ENCODE results near the gene RAB18. TPM values are rescaled to one million over a fixed set of nuclear protein-coding genes. Genes with fewer than 3 reads are reported as not detected.
A peak's percentile ranks its signal among the peaks of the same experiment; 100 is the strongest.

The RAB18 gene
- total RNA-seq, 1 experiment from 2014 or later, result 89.4 TPM

- Histone ChIP-seq H3K23me2 (ENCODE audit: insufficient read length, low read depth, low read length, poor library complexity, severe bottlenecking) (no peaks in the 10 kb centered on the region), H4K8ac (replicated peaks; ENCODE audit: insufficient read length, low read depth, low read length) (no peak overlapping the region), H4K5ac (ENCODE audit: insufficient read length, low read depth, low read length) (no peak overlapping the region), H3K4me2 (ENCODE audit: insufficient read depth, insufficient read length, low read length) (no peak overlapping the region), H3K4ac (ENCODE audit: low read depth, low read length) (no peak overlapping the region), H3K4me1 (ENCODE audit: insufficient read depth, low read length) (no peaks in the 10 kb centered on the region), H3K18ac (ENCODE audit: insufficient read length, low read depth, low read length) (no peak overlapping the region), H3K9me3 (ENCODE audit: control insufficient read depth, low read depth, low read length) (no peaks in the 10 kb centered on the region), H3T11ph (ENCODE audit: low read length) (no peak overlapping the region), H3K56ac (ENCODE audit: insufficient read length, low read depth, low read length) (no peak overlapping the region), H2BK12ac (ENCODE audit: insufficient read length, low read depth, low read length) (no peak overlapping the region), H3K23ac (ENCODE audit: insufficient read length, low read depth, low read length) (no peak overlapping the region), H2AK5ac (ENCODE audit: insufficient read length, low read length) (no peak overlapping the region), H2BK15ac (ENCODE audit: low read depth, low read length) (no peak overlapping the region), H3K27ac (ENCODE audit: insufficient read length, low read depth, low read length) (no peak overlapping the region), H2BK120ac (ENCODE audit: low read depth, low read length, poor library complexity, severe bottlenecking) (no peak overlapping the region), H2AFZ (ENCODE audit: low read length) (no peak overlapping the region), H2BK5ac (ENCODE audit: insufficient read length, low read length) (no peak overlapping the region), H3K79me1 (ENCODE audit: insufficient read depth, low read depth, low read length, poor library complexity, severe bottlenecking) (peaks cover 6% of the 10 kb centered on the region), H3K27me3 (ENCODE audit: insufficient read depth, low read length) (no peaks in the 10 kb centered on the region), H3K9ac (ENCODE audit: extremely low read depth, insufficient read length, low read length) (no peak overlapping the region), H4K20me1 (ENCODE audit: control insufficient read depth, insufficient read depth, insufficient read length) (no peaks in the 10 kb centered on the region), H2BK20ac (ENCODE audit: low read depth, low read length, poor library complexity, severe bottlenecking) (no peak overlapping the region), H3K79me2 (ENCODE audit: insufficient read depth, low read length) (peaks cover 14% of the 10 kb centered on the region; the same call in 1 of the 2 replicates), H4K91ac (ENCODE audit: insufficient read length, low read depth, low read length) (no peak overlapping the region), H3K14ac (ENCODE audit: insufficient read depth, low read length) (no peak overlapping the region)
- Mint-ChIP-seq H3K27ac (peak overlapping the region in 1 of 3 experiments; percentile 36; a peak in 1 of 7 replicates), H3K36me3 (ENCODE audit: insufficient read depth in 1 of 3, low read depth in 3 of 3) (peaks cover 0 to 18% (median 16%) of the 10 kb centered on the region in 3 experiments; a peak in 5 of 7 replicates), H3K27me3 (ENCODE audit: low read depth) (no peaks in the 10 kb centered on the region; the same call in 1 of the 2 replicates), H3K4me1 (peaks cover 16% of the 10 kb centered on the region in 2 experiments), H3K4me3 (no peak overlapping the region; a peak in 1 of 5 replicates), H3K9me3 (no peaks in the 10 kb centered on the region; a peak in 1 of 5 replicates)
- DNase-seq, result no peak
- WGBS (ENCODE audit: extremely low coverage, insufficient read length, low lambda C conversion rate), result no CpG with 5 or more reads among the region's 4 CpGs
- TF ChIP-seq, protein P1, sequence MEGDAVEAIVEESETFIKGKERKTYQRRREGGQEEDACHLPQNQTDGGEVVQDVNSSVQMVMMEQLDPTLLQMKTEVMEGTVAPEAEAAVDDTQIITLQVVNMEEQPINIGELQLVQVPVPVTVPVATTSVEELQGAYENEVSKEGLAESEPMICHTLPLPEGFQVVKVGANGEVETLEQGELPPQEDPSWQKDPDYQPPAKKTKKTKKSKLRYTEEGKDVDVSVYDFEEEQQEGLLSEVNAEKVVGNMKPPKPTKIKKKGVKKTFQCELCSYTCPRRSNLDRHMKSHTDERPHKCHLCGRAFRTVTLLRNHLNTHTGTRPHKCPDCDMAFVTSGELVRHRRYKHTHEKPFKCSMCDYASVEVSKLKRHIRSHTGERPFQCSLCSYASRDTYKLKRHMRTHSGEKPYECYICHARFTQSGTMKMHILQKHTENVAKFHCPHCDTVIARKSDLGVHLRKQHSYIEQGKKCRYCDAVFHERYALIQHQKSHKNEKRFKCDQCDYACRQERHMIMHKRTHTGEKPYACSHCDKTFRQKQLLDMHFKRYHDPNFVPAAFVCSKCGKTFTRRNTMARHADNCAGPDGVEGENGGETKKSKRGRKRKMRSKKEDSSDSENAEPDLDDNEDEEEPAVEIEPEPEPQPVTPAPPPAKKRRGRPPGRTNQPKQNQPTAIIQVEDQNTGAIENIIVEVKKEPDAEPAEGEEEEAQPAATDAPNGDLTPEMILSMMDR (conservative IDR thresholded peaks at IDR 0.05), result no peak
These were observed 2.2 kb downstream of the RAB18 start for GRCh38 chr10:27506280-27506679.
